ENCODE results near the gene SLC17A3.

DNA sequence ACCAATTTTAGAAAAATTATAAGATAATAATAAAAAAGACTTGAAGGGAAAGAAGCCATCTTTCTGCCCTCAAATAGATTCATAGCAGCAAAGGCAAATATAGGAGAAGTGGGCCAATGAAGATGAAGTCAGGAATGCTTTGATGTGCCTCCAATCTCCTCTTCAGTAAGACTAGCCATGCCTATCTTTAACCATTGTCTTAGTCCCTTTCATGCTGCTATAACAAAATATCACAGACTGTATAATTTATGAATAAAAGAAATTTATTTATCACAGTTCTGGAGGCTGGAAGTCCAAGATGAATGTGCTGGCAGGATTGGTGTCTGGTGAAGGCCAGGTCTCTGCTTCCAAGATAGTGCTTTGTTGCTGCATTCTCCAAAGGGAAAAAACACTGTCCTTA lies 18.8 kb upstream of the SLC17A3 start:
- TF ChIP-seq, protein P1, sequence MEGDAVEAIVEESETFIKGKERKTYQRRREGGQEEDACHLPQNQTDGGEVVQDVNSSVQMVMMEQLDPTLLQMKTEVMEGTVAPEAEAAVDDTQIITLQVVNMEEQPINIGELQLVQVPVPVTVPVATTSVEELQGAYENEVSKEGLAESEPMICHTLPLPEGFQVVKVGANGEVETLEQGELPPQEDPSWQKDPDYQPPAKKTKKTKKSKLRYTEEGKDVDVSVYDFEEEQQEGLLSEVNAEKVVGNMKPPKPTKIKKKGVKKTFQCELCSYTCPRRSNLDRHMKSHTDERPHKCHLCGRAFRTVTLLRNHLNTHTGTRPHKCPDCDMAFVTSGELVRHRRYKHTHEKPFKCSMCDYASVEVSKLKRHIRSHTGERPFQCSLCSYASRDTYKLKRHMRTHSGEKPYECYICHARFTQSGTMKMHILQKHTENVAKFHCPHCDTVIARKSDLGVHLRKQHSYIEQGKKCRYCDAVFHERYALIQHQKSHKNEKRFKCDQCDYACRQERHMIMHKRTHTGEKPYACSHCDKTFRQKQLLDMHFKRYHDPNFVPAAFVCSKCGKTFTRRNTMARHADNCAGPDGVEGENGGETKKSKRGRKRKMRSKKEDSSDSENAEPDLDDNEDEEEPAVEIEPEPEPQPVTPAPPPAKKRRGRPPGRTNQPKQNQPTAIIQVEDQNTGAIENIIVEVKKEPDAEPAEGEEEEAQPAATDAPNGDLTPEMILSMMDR (IDR thresholded peaks at IDR 0.05 in 2 of 3, conservative IDR thresholded peaks at IDR 0.05 in 1 of 3; ENCODE audit: borderline replicate concordance in 1 of 3, insufficient read depth in 1 of 3, low read depth in 2 of 3, low read length in 2 of 3), result no peak
- TF ChIP-seq, protein P2, sequence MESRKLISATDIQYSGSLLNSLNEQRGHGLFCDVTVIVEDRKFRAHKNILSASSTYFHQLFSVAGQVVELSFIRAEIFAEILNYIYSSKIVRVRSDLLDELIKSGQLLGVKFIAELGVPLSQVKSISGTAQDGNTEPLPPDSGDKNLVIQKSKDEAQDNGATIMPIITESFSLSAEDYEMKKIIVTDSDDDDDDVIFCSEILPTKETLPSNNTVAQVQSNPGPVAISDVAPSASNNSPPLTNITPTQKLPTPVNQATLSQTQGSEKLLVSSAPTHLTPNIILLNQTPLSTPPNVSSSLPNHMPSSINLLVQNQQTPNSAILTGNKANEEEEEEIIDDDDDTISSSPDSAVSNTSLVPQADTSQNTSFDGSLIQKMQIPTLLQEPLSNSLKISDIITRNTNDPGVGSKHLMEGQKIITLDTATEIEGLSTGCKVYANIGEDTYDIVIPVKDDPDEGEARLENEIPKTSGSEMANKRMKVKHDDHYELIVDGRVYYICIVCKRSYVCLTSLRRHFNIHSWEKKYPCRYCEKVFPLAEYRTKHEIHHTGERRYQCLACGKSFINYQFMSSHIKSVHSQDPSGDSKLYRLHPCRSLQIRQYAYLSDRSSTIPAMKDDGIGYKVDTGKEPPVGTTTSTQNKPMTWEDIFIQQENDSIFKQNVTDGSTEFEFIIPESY (IDR thresholded peaks at IDR 0.05; ENCODE audit: extremely low read depth, insufficient replicate concordance, low read length), result no peak
- TF ChIP-seq, protein P3, sequence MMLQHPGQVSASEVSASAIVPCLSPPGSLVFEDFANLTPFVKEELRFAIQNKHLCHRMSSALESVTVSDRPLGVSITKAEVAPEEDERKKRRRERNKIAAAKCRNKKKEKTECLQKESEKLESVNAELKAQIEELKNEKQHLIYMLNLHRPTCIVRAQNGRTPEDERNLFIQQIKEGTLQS (IDR thresholded peaks at IDR 0.05), result no peak
- no peak for TF ChIP-seq ZFX (IDR thresholded peaks at IDR 0.05)
- TF ChIP-seq, protein P4, sequence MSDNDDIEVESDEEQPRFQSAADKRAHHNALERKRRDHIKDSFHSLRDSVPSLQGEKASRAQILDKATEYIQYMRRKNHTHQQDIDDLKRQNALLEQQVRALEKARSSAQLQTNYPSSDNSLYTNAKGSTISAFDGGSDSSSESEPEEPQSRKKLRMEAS (IDR thresholded peaks at IDR 0.05), result no peak
- TF ChIP-seq, protein P5, sequence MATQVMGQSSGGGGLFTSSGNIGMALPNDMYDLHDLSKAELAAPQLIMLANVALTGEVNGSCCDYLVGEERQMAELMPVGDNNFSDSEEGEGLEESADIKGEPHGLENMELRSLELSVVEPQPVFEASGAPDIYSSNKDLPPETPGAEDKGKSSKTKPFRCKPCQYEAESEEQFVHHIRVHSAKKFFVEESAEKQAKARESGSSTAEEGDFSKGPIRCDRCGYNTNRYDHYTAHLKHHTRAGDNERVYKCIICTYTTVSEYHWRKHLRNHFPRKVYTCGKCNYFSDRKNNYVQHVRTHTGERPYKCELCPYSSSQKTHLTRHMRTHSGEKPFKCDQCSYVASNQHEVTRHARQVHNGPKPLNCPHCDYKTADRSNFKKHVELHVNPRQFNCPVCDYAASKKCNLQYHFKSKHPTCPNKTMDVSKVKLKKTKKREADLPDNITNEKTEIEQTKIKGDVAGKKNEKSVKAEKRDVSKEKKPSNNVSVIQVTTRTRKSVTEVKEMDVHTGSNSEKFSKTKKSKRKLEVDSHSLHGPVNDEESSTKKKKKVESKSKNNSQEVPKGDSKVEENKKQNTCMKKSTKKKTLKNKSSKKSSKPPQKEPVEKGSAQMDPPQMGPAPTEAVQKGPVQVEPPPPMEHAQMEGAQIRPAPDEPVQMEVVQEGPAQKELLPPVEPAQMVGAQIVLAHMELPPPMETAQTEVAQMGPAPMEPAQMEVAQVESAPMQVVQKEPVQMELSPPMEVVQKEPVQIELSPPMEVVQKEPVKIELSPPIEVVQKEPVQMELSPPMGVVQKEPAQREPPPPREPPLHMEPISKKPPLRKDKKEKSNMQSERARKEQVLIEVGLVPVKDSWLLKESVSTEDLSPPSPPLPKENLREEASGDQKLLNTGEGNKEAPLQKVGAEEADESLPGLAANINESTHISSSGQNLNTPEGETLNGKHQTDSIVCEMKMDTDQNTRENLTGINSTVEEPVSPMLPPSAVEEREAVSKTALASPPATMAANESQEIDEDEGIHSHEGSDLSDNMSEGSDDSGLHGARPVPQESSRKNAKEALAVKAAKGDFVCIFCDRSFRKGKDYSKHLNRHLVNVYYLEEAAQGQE (IDR thresholded peaks at IDR 0.05; ENCODE audit: low read depth), result no peak
- no peak for TF ChIP-seq EZH2 (IDR thresholded peaks at IDR 0.05)
- TF ChIP-seq YY1 (IDR thresholded peaks at IDR 0.05; ENCODE audit: extremely low read depth, insufficient replicate concordance, low read depth, low read length), result no peak
- no peak for TF ChIP-seq EZH2phosphoT487 (IDR thresholded peaks at IDR 0.05; ENCODE audit: borderline replicate concordance)
